Measurements from ENCODE around the gene INIP.

- TF ChIP-seq C11orf30 (IDR thresholded peaks at IDR 0.05; ENCODE audit: low read depth) (no peak), GATA2 (CRISPR knock-in tag; IDR thresholded peaks at IDR 0.05) (no peak), GTF2F1 (IDR thresholded peaks at IDR 0.05; ENCODE audit: low read depth, low read length) (no peak), NR2F6 (CRISPR knock-in tag; IDR thresholded peaks at IDR 0.05) (no peak), MLX (CRISPR knock-in tag; conservative IDR thresholded peaks at IDR 0.05) (no peak), E2F3 (CRISPR knock-in tag; IDR thresholded peaks at IDR 0.05) (no peak), RNF2 (IDR thresholded peaks at IDR 0.05) (no peak), CTCF (IDR thresholded peaks at IDR 0.05 in 2 of 3, conservative IDR thresholded peaks at IDR 0.05 in 1 of 3; ENCODE audit: insufficient read depth in 2 of 3, low read depth in 1 of 3, low read length in 3 of 3) (no peak), NFRKB (IDR thresholded peaks at IDR 0.05; ENCODE audit: low read depth) (no peak), JUN (IDR thresholded peaks at IDR 0.05; ENCODE audit: borderline replicate concordance, low read depth, low read length) (no peak), JUN (CRISPR knock-in tag; IDR thresholded peaks at IDR 0.05; ENCODE audit: borderline replicate concordance) (no peak), RBBP5 (IDR thresholded peaks at IDR 0.05; ENCODE audit: borderline replicate concordance, insufficient read depth, low read length, poor library complexity, severe bottlenecking) (no peak), THAP12 (CRISPR knock-in tag; IDR thresholded peaks at IDR 0.05) (no peak)
These were observed 42.9 kb upstream of the INIP start for GRCh38 chr9:112760821-112761220.
